Memory B cell (primary cell): ENCODE results near the gene PPIB.
"Not testable (repeated sequence)": the region's sequence is repeated elsewhere in the genome, so short reads cannot be mapped to it uniquely, and the experiment has no call there.

ENCODE experiments used
- ATAC-seq: fragments of 150-1000 bp; cut with Tn5 transposase; 2 replicates; pipeline ENCODE4 v1.10.0; 2021; ENCODE audit warnings: low read depth, mild to moderate bottlenecking, moderate library complexity
- DNase-seq, 2 donors: peaks; one replicate each; pipeline ENCODE4 v3.0.0; 2022; ENCODE audit warnings: low spot score in 2 of 2
- H3K27ac Mint-ChIP-seq: one replicate; pipeline ENCODE4 v1.8.0; 2022; ENCODE audit warnings: mild to moderate bottlenecking, moderate library complexity, mixed read lengths
- H3K27me3 Mint-ChIP-seq: one replicate; pipeline ENCODE4 v1.8.0; 2022; ENCODE audit warnings: mixed read lengths
- H3K36me3 Mint-ChIP-seq: one replicate; pipeline ENCODE4 v1.8.0; 2022; ENCODE audit warnings: mild to moderate bottlenecking, mixed read lengths
- H3K4me1 Mint-ChIP-seq: one replicate; pipeline ENCODE4 v1.8.0; 2022; ENCODE audit warnings: mixed read lengths
- H3K4me3 Mint-ChIP-seq: one replicate; pipeline ENCODE4 v1.8.0; 2022; ENCODE audit warnings: mild to moderate bottlenecking, moderate library complexity, mixed read lengths
- H3K9me3 Mint-ChIP-seq: one replicate; pipeline ENCODE4 v1.8.0; 2022; ENCODE audit warnings: mixed read lengths

PPIB gene

DNA sequence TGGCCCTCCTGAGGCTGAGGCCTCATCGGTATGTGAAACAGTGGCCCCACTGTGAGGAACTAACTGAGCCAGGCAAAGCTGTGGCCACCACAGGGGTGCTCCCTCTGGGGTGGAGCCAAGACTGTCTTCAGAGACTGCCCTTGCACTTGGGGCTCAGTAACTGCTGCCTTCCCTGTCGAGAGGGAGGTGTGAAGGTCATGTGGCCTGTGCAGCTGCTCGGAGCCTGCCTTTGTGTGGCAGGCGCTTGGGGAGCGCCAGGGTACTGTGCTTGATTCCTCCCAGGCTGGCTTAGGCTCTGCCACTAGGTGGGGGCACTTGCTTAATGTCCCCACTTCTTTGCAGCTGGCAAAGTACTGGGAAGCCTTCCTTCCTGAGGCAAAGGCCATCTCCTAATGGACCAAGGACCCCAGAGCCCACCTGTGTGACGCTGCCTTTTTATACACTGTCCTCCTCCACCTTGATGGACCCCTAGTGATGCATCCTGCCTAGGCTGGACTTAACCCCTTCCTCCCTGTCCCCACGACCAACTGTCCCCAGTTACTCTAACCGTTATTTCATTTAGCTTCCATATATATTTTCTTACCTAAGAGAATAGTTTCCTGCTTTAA is 25.5 kb downstream of the PPIB start:
- peaks cover 21% of the 10 kb centered on the region for H3K36me3 Mint-ChIP-seq

GRCh38 chr15:64136347-64136746 is 26.5 kb downstream of the PPIB start:
- H3K4me3 Mint-ChIP-seq = no peak overlapping the region
- peaks cover 13% of the 10 kb centered on the region for H3K4me1 Mint-ChIP-seq
- no peak for ATAC-seq
- no peak for DNase-seq
- H3K27ac Mint-ChIP-seq = peak overlapping the region; percentile 60
- peaks cover 26% of the 10 kb centered on the region for H3K36me3 Mint-ChIP-seq
- H3K27me3 Mint-ChIP-seq = no peaks in the 10 kb centered on the region
- no peaks in the 10 kb centered on the region for H3K9me3 Mint-ChIP-seq

More for the DNA sequence above, 25.5 kb downstream of the PPIB start:
- no peaks in the 10 kb centered on the region for H3K27me3 Mint-ChIP-seq
- H3K27ac Mint-ChIP-seq = peak overlapping the region; percentile 53
- H3K4me3 Mint-ChIP-seq = no peak overlapping the region
- ATAC-seq = peak; percentile 97
- H3K9me3 Mint-ChIP-seq = no peaks in the 10 kb centered on the region
- DNase-seq = peak; percentile 49 to 62
- peaks cover 14% of the 10 kb centered on the region for H3K4me1 Mint-ChIP-seq

DNA sequence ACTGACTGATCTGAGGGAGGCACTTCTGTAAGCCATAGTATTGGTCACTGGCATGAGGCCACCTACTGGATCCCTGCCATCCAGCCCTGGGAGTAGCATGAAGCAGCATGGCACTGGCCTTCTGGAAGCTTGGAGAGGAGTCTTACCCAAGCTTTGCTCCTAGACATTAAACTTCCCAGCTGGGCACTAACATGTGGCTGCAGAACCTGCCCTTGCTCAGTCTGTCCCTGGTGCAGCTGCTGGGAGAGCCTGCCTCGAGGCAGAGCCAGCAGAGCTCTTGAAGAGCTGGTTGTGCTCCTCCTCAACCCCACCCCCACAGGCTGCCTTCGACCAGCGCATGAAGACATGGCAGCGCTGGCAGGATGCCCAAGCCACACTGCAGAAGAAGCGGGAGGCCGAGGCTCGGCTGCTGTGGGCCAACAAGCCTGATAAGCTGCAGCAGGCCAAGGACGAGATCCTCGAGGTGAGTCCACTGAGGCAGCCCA is 28.4 kb downstream of the PPIB start:
- peaks cover 10% of the 10 kb centered on the region for H3K4me1 Mint-ChIP-seq
- no peak for DNase-seq
- no peaks in the 10 kb centered on the region for H3K9me3 Mint-ChIP-seq
- peaks cover 25% of the 10 kb centered on the region for H3K36me3 Mint-ChIP-seq
- H3K27me3 Mint-ChIP-seq = no peaks in the 10 kb centered on the region
- no peak for ATAC-seq
- H3K27ac Mint-ChIP-seq = no peak overlapping the region
- no peak overlapping the region for H3K4me3 Mint-ChIP-seq

- Mint-ChIP-seq H3K36me3 (peaks cover 25% of the 10 kb centered on the region), H3K27ac (peak overlapping the region; percentile 73), H3K4me1 (peaks cover 10% of the 10 kb centered on the region), H3K27me3 (no peaks in the 10 kb centered on the region), H3K4me3 (no peak overlapping the region), H3K9me3 (no peaks in the 10 kb centered on the region)
- ATAC-seq (no peak), DNase-seq (no peak)
Observed at GRCh38 chr15:64133623-64134344, 29.0 kb downstream of the PPIB start.

- peak overlapping the region; percentile 86 for H3K27ac Mint-ChIP-seq
- ATAC-seq (no peak), DNase-seq (no peak)
Observed at GRCh38 chr15:64132217-64132616, 30.6 kb downstream of the PPIB start.

GRCh38 chr15:64131547-64131946 is 31.3 kb downstream of the PPIB start:
- no peaks in the 10 kb centered on the region for H3K9me3 Mint-ChIP-seq
- ATAC-seq = no peak

More at GRCh38 chr15:64132217-64132616, 30.6 kb downstream of the PPIB start:
- Mint-ChIP-seq H3K36me3 (peaks cover 25% of the 10 kb centered on the region), H3K4me1 (peaks cover 7% of the 10 kb centered on the region), H3K27me3 (no peaks in the 10 kb centered on the region), H3K4me3 (no peak overlapping the region), H3K9me3 (no peaks in the 10 kb centered on the region)

GRCh38 chr15:64130159-64130558 is 32.7 kb downstream of the PPIB start:
- ATAC-seq (no peak), DNase-seq (no peak)
- H3K4me1 Mint-ChIP-seq = no peaks in the 10 kb centered on the region
- no peak overlapping the region for H3K27ac Mint-ChIP-seq
- peaks cover 28% of the 10 kb centered on the region for H3K36me3 Mint-ChIP-seq
- H3K4me3 Mint-ChIP-seq = no peak overlapping the region
- H3K27me3 Mint-ChIP-seq = no peaks in the 10 kb centered on the region
- no peaks in the 10 kb centered on the region for H3K9me3 Mint-ChIP-seq

More at GRCh38 chr15:64131547-64131946, 31.3 kb downstream of the PPIB start:
- peaks cover under 1% of the 10 kb centered on the region for H3K4me1 Mint-ChIP-seq
- no peaks in the 10 kb centered on the region for H3K27me3 Mint-ChIP-seq
- peak overlapping the region; percentile 86 for H3K27ac Mint-ChIP-seq
- H3K4me3 Mint-ChIP-seq = no peak overlapping the region
- H3K36me3 Mint-ChIP-seq = peaks cover 24% of the 10 kb centered on the region
- no peak for DNase-seq

GRCh38 chr15:64127521-64128270 is 35.1 kb downstream of the PPIB start:
- ATAC-seq (no peak), DNase-seq (no peak)
- Mint-ChIP-seq H3K27ac (no peak overlapping the region), H3K27me3 (no peaks in the 10 kb centered on the region), H3K9me3 (no peaks in the 10 kb centered on the region), H3K36me3 (peaks cover 31% of the 10 kb centered on the region), H3K4me3 (no peak overlapping the region), H3K4me1 (no peaks in the 10 kb centered on the region)

DNA sequence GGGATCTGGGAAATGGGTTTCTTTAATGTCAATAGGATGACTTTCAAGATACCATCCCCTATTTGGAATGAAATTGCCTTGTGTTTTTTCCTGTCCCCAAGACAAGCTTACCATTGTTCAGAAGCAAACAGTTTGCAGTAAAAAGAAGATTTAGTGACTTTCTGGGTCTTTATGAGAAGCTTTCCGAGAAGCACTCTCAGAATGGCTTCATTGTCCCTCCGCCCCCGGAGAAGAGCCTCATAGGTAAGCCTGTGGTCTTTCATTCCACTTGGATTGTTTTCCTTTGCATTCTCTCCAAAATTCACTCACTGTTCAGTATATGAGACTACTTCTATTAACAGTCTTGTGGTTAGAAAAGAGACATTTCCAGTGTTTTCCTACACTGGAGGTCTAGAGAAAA is 36.8 kb downstream of the PPIB start:
- no peak overlapping the region for H3K4me3 Mint-ChIP-seq
- H3K27me3 Mint-ChIP-seq = no peaks in the 10 kb centered on the region
- H3K4me1 Mint-ChIP-seq = no peaks in the 10 kb centered on the region
- H3K27ac Mint-ChIP-seq = no peak overlapping the region
- no peak for ATAC-seq
- peaks cover 25% of the 10 kb centered on the region for H3K36me3 Mint-ChIP-seq
- H3K9me3 Mint-ChIP-seq = no peaks in the 10 kb centered on the region
- DNase-seq = no peak

DNA sequence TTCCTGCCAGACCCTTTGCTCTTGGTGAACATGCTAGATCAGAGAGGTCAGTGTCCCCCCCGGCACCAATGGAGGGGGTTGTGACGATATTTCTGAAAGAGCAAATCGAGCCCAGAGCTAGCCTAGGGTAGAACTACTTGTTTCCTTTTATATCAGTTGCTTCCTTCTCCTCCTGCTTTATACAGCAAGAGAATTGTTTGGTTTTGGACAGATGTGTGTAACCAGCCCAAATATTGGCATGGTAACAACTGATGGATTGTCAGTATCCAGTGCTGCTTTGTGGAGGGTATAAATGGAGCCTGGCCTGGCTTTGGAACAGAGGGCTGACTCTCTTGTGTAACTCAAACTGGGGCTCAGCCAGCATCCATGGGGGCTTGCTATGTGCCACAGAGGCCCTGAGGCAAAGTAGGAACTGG is 39.9 kb downstream of the PPIB start:
- Mint-ChIP-seq H3K4me1 (no peaks in the 10 kb centered on the region), H3K27ac (no peak overlapping the region)

GRCh38 chr15:64122444-64122843 is 40.4 kb downstream of the PPIB start:
- Mint-ChIP-seq H3K9me3 (no peaks in the 10 kb centered on the region), H3K27ac (no peak overlapping the region), H3K4me1 (no peaks in the 10 kb centered on the region), H3K4me3 (no peak overlapping the region), H3K27me3 (no peaks in the 10 kb centered on the region), H3K36me3 (peaks cover 32% of the 10 kb centered on the region)
- ATAC-seq (no peak), DNase-seq (no peak)

More for the DNA sequence above, 39.9 kb downstream of the PPIB start:
- ATAC-seq = no peak
- H3K36me3 Mint-ChIP-seq = peaks cover 32% of the 10 kb centered on the region
- H3K27me3 Mint-ChIP-seq = no peaks in the 10 kb centered on the region
- no peak overlapping the region for H3K4me3 Mint-ChIP-seq
- H3K9me3 Mint-ChIP-seq = no peaks in the 10 kb centered on the region
- DNase-seq = no peak

DNA sequence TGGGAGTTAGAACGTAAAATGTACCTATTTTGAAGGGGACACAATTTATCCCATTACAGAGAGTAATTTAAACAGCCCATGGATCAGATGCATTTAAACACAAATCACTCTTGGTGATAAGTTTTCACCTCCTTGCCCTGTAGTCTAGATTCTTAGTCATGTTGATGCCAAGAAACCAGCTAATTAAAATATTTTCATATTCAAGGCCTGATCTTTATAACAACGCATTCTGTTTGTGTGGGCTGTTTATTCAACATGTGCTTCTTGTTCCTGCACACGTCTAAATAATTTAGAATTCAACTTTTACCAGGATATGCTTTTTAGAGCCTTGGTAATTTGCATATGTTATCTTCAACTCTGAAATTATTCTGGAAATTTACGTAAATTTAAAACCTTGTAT is 41.2 kb downstream of the PPIB start:
- H3K27ac Mint-ChIP-seq = no peak overlapping the region
- no peak overlapping the region for H3K4me3 Mint-ChIP-seq
- no peaks in the 10 kb centered on the region for H3K9me3 Mint-ChIP-seq
- ATAC-seq (no peak), DNase-seq (no peak)
- H3K27me3 Mint-ChIP-seq = no peaks in the 10 kb centered on the region
- peaks cover 34% of the 10 kb centered on the region for H3K36me3 Mint-ChIP-seq
- H3K4me1 Mint-ChIP-seq = no peaks in the 10 kb centered on the region

DNA sequence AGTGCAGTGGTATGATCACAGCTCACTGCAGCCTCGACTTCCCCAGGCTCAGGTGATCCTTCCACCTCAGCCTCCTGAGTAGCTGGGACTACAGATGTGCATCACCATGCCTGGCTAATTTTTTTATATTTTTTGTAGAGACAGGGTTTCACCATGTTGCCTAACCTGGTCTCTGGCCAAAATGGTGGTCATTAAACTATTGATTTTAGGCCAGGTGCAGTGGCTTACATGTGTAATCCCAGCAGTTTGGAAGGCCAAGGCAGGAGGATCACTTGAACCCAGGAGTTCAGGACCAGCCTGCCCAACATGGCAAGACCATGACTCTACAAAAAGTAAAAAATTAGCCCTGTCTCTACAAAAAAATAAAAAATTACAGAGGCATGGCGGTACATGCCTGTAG is 42.5 kb downstream of the PPIB start:
- not testable (repeated sequence) for ATAC-seq, H3K4me3 Mint-ChIP-seq, H3K27ac Mint-ChIP-seq, H3K27me3 Mint-ChIP-seq, H3K4me1 Mint-ChIP-seq, DNase-seq, H3K9me3 Mint-ChIP-seq
- peaks cover 31% of the 10 kb centered on the region for H3K36me3 Mint-ChIP-seq
